GM12892 (cell line): ENCODE data around the gene GEMIN7.
"Not testable (repeated sequence)": the region's sequence is repeated elsewhere in the genome, so short reads cannot be mapped to it uniquely, and the experiment has no call there.

Experiments
- DNase-seq: peaks from one replicate; pipeline ENCODE4 v3.0.0; 2011; ENCODE audit not compliant: insufficient read length
- FAIRE-seq: peaks from 2 replicates; lab custom pipeline; 2011; peaks lifted over from hg19 to GRCh38; lab: Jason Lieb, UNC
- POLR2A ChIP-seq: IDR thresholded peaks from 2 replicates; pipeline ENCODE4 v1.6.1; 2011; ENCODE audit warnings: low read depth, low read length, control low read depth
- POLR2AphosphoS5 ChIP-seq: IDR thresholded peaks from 2 replicates; pipeline ENCODE4 v1.6.1; 2011; ENCODE audit warnings: low read depth, low read length, control low read depth
- TAF1 ChIP-seq: IDR thresholded peaks from 2 replicates; pipeline ENCODE4 v1.6.1; 2011; ENCODE audit warnings: low read depth, mild to moderate bottlenecking, control low read depth, low read length, borderline replicate concordance

Gene GEMIN7

GRCh38 chr19:45099467-45100191, 20.6 kb downstream of the GEMIN7 start:
- TF ChIP-seq POLR2A, result no peak
- TF ChIP-seq POLR2AphosphoS5, result no peak
- TF ChIP-seq TAF1, result no peak
- FAIRE-seq, result no peak
- DNase-seq, result no peak

GRCh38 chr19:45100201-45100600, 21.1 kb downstream of the GEMIN7 start:
- FAIRE-seq (no peak), DNase-seq (no peak)
- TF ChIP-seq POLR2A, result no peak
- TF ChIP-seq TAF1, result no peak
- TF ChIP-seq POLR2AphosphoS5, result no peak

GRCh38 chr19:45100846-45101252, 21.8 kb downstream of the GEMIN7 start:
- DNase-seq (no peak), FAIRE-seq (no peak)
- TF ChIP-seq TAF1 (no peak), POLR2AphosphoS5 (no peak), POLR2A (no peak)

GRCh38 chr19:45101806-45102205, 22.7 kb downstream of the GEMIN7 start:
- DNase-seq (no peak), FAIRE-seq (no peak)
- TF ChIP-seq POLR2AphosphoS5, result no peak

- no peak for FAIRE-seq
- TF ChIP-seq TAF1 (no peak), POLR2AphosphoS5 (no peak), POLR2A (no peak)
- no peak for DNase-seq
These were observed 23.4 kb downstream of the GEMIN7 start for GRCh38 chr19:45102481-45102880.

GRCh38 chr19:45103156-45103507, 24.1 kb downstream of the GEMIN7 start:
- no peak for FAIRE-seq
- TF ChIP-seq POLR2A, result no peak
- TF ChIP-seq POLR2AphosphoS5, result no peak
- no peak for TF ChIP-seq TAF1
- DNase-seq, result no peak

GRCh38 chr19:45103508-45104319, 24.7 kb downstream of the GEMIN7 start:
- TF ChIP-seq TAF1 (no peak), POLR2AphosphoS5 (no peak), POLR2A (no peak)
- DNase-seq, result no peak
- FAIRE-seq, result no peak

- no peak for TF ChIP-seq TAF1
- no peak for TF ChIP-seq POLR2A
- TF ChIP-seq POLR2AphosphoS5, result no peak
- FAIRE-seq, result peak; percentile 70
- DNase-seq, result no peak
These were observed 25.7 kb downstream of the GEMIN7 start for GRCh38 chr19:45104658-45105349.

- DNase-seq, FAIRE-seq: not testable (repeated sequence)
These were observed 27.3 kb downstream of the GEMIN7 start for GRCh38 chr19:45106363-45106762.

GRCh38 chr19:45107621-45108150, 28.6 kb downstream of the GEMIN7 start:
- peak; percentile 80 for FAIRE-seq
- no peak for DNase-seq
- no peak for TF ChIP-seq TAF1
- no peak for TF ChIP-seq POLR2A
- no peak for TF ChIP-seq POLR2AphosphoS5

- DNase-seq (no peak), FAIRE-seq (peak; percentile 44)
- TF ChIP-seq TAF1 (no peak), POLR2A (no peak), POLR2AphosphoS5 (no peak)
These were observed 31.8 kb downstream of the GEMIN7 start for GRCh38 chr19:45110851-45111266.
